Neural progenitor cell (in vitro differentiated cells): ENCODE measurements around the gene KIF16B.

Experiments
- CTCF ChIP-seq: fragments of 200-600 bp; sonication (generic); IDR thresholded peaks from 2 replicates; pipeline ENCODE4 v1.5.1; 2017; ENCODE audit warnings: antibody characterized with exemption, mild to moderate bottlenecking
- EZH2 ChIP-seq: fragments of 200-600 bp; sonication (generic); IDR thresholded peaks from 2 replicates; pipeline ENCODE4 v1.6.1; 2017; ENCODE audit warnings: antibody characterized with exemption, mild to moderate bottlenecking, moderate library complexity
- EZH2phosphoT487 ChIP-seq: fragments of 200-600 bp; sonication (generic); IDR thresholded peaks from 2 replicates; pipeline ENCODE4 v1.6.1; 2017; ENCODE audit warnings: antibody characterized with exemption

DNA sequence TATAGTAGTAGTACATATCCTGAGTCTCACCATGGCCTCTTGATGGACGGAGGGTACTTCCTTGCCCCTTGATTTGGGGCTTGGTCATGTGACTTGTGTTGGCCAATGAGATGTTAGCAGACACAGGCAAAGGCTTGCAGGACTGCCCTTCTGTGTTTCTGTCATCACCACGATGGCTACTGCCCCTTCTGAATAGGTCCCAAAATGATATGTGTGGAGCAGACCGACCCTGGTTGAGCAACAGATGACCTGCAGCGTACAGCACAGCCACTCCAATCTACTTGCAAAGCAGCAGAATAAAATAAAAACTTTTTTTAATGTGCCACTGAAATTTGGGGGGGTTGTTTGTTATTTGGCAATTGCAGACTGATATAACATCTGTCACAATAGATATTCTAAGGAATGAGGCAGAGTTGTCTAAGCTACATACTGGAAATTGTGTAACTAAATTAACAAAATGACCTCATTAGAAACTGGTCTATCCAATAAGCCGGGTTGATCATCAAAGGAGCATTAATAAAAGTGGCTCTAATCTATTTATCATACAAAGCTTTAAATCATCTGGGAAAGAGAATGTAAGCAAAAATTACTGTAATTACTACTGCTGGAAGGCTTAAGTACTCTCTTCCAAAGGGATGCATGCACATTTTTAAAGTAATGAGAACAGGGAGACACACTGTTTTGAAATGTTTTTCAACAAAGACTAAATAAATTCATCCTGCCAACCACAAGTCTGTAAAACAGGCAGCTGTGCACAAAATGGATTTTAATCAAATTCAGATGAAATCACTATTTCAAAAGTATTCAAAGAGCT is 209.5 kb downstream of the KIF16B start:
- no peak for TF ChIP-seq CTCF
- no peak for TF ChIP-seq EZH2phosphoT487
- TF ChIP-seq EZH2: no peak
